NT2/D1 (cell line): ENCODE results near the gene SLC9A9.

ENCODE experiments used
- DNase-seq: peaks from one replicate; pipeline ENCODE4 v3.0.0-alpha.2; 2011; ENCODE audit warnings: low read depth, low spot score
- H3K27me3 ChIP-seq: 2 replicates; pipeline ENCODE4 v1.6.0; 2011; ENCODE audit warnings: mild to moderate bottlenecking; ENCODE audit not compliant: insufficient read length, insufficient read depth
- H3K36me3 ChIP-seq: 2 replicates; pipeline ENCODE4 v1.6.1; 2011; ENCODE audit warnings: mild to moderate bottlenecking, low read length, mixed read lengths; ENCODE audit not compliant: insufficient read depth, insufficient read length
- H3K4me1 ChIP-seq: 2 replicates; pipeline ENCODE4 v1.5.1; 2011; ENCODE audit not compliant: insufficient read depth, insufficient read length
- H3K4me3 ChIP-seq: 2 replicates; pipeline ENCODE4 v1.5.1; 2011; ENCODE audit warnings: low read depth; ENCODE audit not compliant: insufficient read length
- H3K9ac ChIP-seq: 2 replicates; pipeline ENCODE4 v1.6.0; 2011; ENCODE audit warnings: low read depth; ENCODE audit not compliant: insufficient read length
- H3K9me3 ChIP-seq: 2 replicates; pipeline ENCODE4 v1.5.1; 2011; ENCODE audit warnings: mild to moderate bottlenecking, low read length; ENCODE audit not compliant: insufficient read depth
- SUZ12 ChIP-seq: IDR thresholded peaks from 2 replicates; pipeline ENCODE4 v1.6.1; 2011; ENCODE audit not compliant: insufficient read length, insufficient read depth; ENCODE audit errors: extremely low read depth
- YY1 ChIP-seq: IDR thresholded peaks from 2 replicates; pipeline ENCODE4 v1.6.1; 2011; ENCODE audit not compliant: insufficient read length, insufficient read depth
- ZNF274 ChIP-seq: IDR thresholded peaks from 2 replicates; pipeline ENCODE4 v1.6.1; 2011; ENCODE audit warnings: mild to moderate bottlenecking, low read depth, low read length

SLC9A9 gene

DNA sequence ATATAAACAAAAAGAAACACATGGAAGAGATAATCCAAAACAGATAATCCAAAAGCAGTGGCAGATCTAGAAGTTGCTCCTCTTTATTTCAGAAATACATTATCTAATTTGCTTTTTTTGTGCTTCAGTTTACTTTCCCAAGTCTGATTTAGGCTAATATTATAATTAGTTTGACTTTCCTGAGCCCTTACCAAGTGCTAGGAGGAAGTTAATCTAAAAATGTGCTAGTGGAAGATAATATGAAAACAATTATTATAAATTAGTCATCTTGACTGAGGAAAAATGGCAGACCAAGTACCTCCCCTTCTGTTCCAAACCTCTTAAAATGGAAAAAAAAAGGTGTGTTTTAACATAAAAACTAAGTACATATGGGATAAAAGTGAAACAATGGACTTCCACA lies 17.5 kb downstream of the SLC9A9 start:
- no peak for DNase-seq
- Histone ChIP-seq H3K4me1 (no peaks in the 10 kb centered on the region), H3K9ac (no peak overlapping the region), H3K4me3 (no peak overlapping the region), H3K36me3 (no peaks in the 10 kb centered on the region), H3K27me3 (no peaks in the 10 kb centered on the region), H3K9me3 (no peaks in the 10 kb centered on the region)
- TF ChIP-seq ZNF274 (no peak), YY1 (no peak), SUZ12 (no peak)

DNA sequence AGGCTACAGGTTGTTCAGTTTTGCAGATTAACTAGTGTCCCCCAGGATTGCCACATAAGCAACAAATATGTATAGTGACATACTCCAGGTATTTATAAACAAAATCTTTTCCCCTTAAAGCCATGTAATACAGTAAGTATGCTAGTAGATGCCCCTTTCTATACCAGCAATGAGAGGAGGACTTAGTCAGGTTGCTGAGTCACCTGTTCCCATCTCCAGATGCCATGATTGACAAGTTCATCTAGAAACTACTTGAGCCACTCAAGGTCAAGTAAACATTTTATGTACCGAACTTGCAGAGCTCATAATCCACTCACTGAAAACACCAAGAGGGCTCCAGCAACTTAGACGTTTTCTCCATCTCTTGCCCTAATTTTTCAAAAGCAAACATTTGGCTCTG lies 18.2 kb downstream of the SLC9A9 start:
- no peaks in the 10 kb centered on the region for H3K27me3 ChIP-seq
- H3K36me3 ChIP-seq, result no peaks in the 10 kb centered on the region
- H3K9ac ChIP-seq, result no peak overlapping the region
- no peaks in the 10 kb centered on the region for H3K9me3 ChIP-seq
- TF ChIP-seq SUZ12 (no peak), YY1 (no peak), ZNF274 (no peak)
- H3K4me3 ChIP-seq, result no peak overlapping the region
- no peak for DNase-seq
- no peaks in the 10 kb centered on the region for H3K4me1 ChIP-seq

DNA sequence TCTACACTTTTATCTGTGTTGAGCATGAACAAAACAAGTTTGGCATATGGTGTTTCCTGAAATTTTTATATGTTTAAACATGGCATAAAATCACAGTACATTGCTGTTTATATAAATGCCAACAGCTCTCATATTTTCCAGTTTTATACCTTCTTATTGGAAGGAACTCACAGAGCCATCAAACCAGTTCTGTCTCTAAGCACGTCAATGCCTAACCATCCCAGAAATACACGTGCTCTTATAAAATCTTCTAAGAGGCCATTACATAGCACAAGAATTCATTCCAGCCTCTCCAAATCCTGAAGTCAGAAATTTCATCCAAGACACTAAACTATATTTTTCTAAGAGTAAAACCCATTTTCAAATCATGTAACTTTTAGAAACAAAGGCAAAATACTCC lies 20.8 kb downstream of the SLC9A9 start:
- Histone ChIP-seq H3K36me3 (no peaks in the 10 kb centered on the region), H3K9ac (no peak overlapping the region), H3K27me3 (no peaks in the 10 kb centered on the region), H3K9me3 (no peaks in the 10 kb centered on the region), H3K4me3 (no peak overlapping the region), H3K4me1 (no peaks in the 10 kb centered on the region)
- TF ChIP-seq ZNF274 (no peak), SUZ12 (no peak), YY1 (no peak)
- no peak for DNase-seq

GRCh38 chr3:143826296-143826695 lies 22.0 kb downstream of the SLC9A9 start:
- Histone ChIP-seq H3K4me3 (no peak overlapping the region), H3K9ac (no peak overlapping the region), H3K36me3 (no peaks in the 10 kb centered on the region), H3K9me3 (no peaks in the 10 kb centered on the region), H3K27me3 (no peaks in the 10 kb centered on the region), H3K4me1 (no peaks in the 10 kb centered on the region)
- no peak for DNase-seq
- TF ChIP-seq SUZ12, result no peak
- no peak for TF ChIP-seq YY1
- TF ChIP-seq ZNF274, result no peak

DNA sequence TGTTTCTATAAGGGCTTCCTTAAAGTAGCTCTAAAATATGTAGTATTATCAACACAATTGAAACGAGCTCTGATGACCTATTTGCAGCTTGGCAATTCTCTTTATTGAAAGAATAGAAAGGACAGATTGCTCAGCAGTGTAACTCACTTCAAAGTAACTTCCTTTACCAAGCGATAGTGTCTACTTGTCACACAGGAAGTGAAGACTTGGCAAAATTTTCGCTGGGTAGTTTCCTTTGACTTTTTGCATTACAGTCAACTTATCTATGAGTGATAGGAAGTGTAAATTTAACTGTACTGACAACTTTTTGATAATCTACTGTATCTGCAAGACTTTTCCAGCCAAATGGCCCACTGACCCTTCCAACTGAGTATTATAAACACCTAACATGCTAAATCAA lies 22.8 kb downstream of the SLC9A9 start:
- H3K9me3 ChIP-seq, result no peaks in the 10 kb centered on the region
- H3K9ac ChIP-seq, result no peak overlapping the region
- no peaks in the 10 kb centered on the region for H3K4me1 ChIP-seq
- no peak overlapping the region for H3K4me3 ChIP-seq
- TF ChIP-seq ZNF274 (no peak), YY1 (no peak), SUZ12 (no peak)
- no peaks in the 10 kb centered on the region for H3K27me3 ChIP-seq
- no peaks in the 10 kb centered on the region for H3K36me3 ChIP-seq
- DNase-seq, result no peak

GRCh38 chr3:143824735-143825385 lies 23.4 kb downstream of the SLC9A9 start:
- no peaks in the 10 kb centered on the region for H3K36me3 ChIP-seq
- H3K9me3 ChIP-seq, result no peaks in the 10 kb centered on the region
- no peak for DNase-seq
- no peaks in the 10 kb centered on the region for H3K27me3 ChIP-seq
- TF ChIP-seq YY1 (no peak), ZNF274 (no peak), SUZ12 (no peak)
- no peak overlapping the region for H3K9ac ChIP-seq
- H3K4me3 ChIP-seq, result no peak overlapping the region
- no peaks in the 10 kb centered on the region for H3K4me1 ChIP-seq

DNA sequence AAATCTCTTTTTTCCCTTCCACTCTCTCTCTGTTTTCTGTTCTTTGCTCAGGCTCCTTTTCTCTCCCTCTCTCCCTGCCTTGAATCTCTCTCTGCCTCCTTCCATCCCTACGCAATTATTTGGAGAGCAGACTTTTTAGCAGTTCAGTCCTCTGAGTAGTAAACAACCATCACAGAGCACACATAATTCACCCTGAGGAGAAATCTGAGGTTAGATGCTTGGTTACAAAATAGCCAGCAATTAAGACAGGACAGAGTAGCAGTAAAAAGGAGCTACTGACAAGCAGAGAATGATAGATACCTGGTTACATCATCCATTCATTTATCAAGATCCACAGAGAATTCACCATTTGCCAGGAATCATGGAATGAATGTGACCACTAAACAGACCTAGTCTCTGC lies 25.5 kb downstream of the SLC9A9 start:
- no peaks in the 10 kb centered on the region for H3K27me3 ChIP-seq
- H3K9me3 ChIP-seq, result no peaks in the 10 kb centered on the region
- no peaks in the 10 kb centered on the region for H3K4me1 ChIP-seq
- DNase-seq, result no peak
- no peaks in the 10 kb centered on the region for H3K36me3 ChIP-seq
- H3K9ac ChIP-seq, result no peak overlapping the region
- TF ChIP-seq ZNF274, result no peak
- no peak for TF ChIP-seq SUZ12
- TF ChIP-seq YY1, result no peak
- no peak overlapping the region for H3K4me3 ChIP-seq

GRCh38 chr3:143822374-143822773 lies 25.9 kb downstream of the SLC9A9 start:
- no peak overlapping the region for H3K4me3 ChIP-seq
- DNase-seq, result no peak
- H3K36me3 ChIP-seq, result no peaks in the 10 kb centered on the region
- no peaks in the 10 kb centered on the region for H3K9me3 ChIP-seq
- H3K27me3 ChIP-seq, result no peaks in the 10 kb centered on the region
- TF ChIP-seq ZNF274 (no peak), YY1 (no peak), SUZ12 (no peak)
- H3K4me1 ChIP-seq, result no peaks in the 10 kb centered on the region
- no peak overlapping the region for H3K9ac ChIP-seq
